HG03108 (cell line): ENCODE measurements around the gene FBP1.

Source experiments
- ATAC-seq: cut with Tn5 transposase; IDR thresholded peaks from one replicate; pipeline ENCODE4 v1.9.1; 2021; ENCODE audit warnings: moderate library complexity; ENCODE audit not compliant: unreplicated experiment

FBP1 gene

GRCh38 chr9:94657021-94657725, 17.9 kb upstream of the FBP1 start:
- no peak for ATAC-seq

GRCh38 chr9:94656200-94656599, 16.9 kb upstream of the FBP1 start:
- peak; percentile 97 for ATAC-seq

GRCh38 chr9:94655739-94656138, 16.4 kb upstream of the FBP1 start:
- ATAC-seq, result no peak

GRCh38 chr9:94654165-94654894, 15.0 kb upstream of the FBP1 start:
- no peak for ATAC-seq

- no peak for ATAC-seq
These were observed 11.6 kb upstream of the FBP1 start for GRCh38 chr9:94650949-94651348.

GRCh38 chr9:94649100-94649819, 9.9 kb upstream of the FBP1 start:
- no peak for ATAC-seq

GRCh38 chr9:94648185-94648584, 8.9 kb upstream of the FBP1 start:
- ATAC-seq, result no peak

- no peak for ATAC-seq
These were observed 6.6 kb upstream of the FBP1 start for GRCh38 chr9:94645901-94646300.

- no peak for ATAC-seq
These were observed 5.2 kb upstream of the FBP1 start for GRCh38 chr9:94644543-94644942.

- no peak for ATAC-seq
These were observed 4.4 kb upstream of the FBP1 start for GRCh38 chr9:94643741-94644140.

GRCh38 chr9:94643176-94643575, 3.9 kb upstream of the FBP1 start:
- no peak for ATAC-seq

GRCh38 chr9:94642501-94642900, 3.2 kb upstream of the FBP1 start:
- no peak for ATAC-seq

- ATAC-seq, result no peak
These were observed 670 bp upstream of the FBP1 start for GRCh38 chr9:94639999-94640376.

- ATAC-seq, result no peak
These were observed 820 bp downstream of the FBP1 start for GRCh38 chr9:94638335-94639060.

- ATAC-seq, result no peak
These were observed 6.6 kb downstream of the FBP1 start for GRCh38 chr9:94632737-94633136.

GRCh38 chr9:94631599-94631998, 7.7 kb downstream of the FBP1 start:
- no peak for ATAC-seq

GRCh38 chr9:94630833-94631232, 8.5 kb downstream of the FBP1 start:
- ATAC-seq, result no peak

GRCh38 chr9:94630281-94630680, 9.0 kb downstream of the FBP1 start:
- ATAC-seq, result no peak

- ATAC-seq, result no peak
These were observed 12.0 kb downstream of the FBP1 start for GRCh38 chr9:94627287-94627686.

- ATAC-seq, result no peak
These were observed 13.5 kb downstream of the FBP1 start for GRCh38 chr9:94625835-94626234.

GRCh38 chr9:94624629-94625028, 14.7 kb downstream of the FBP1 start:
- ATAC-seq, result no peak
